GM12865 (cell line): ENCODE measurements around the gene CEP164.

Experiments used
- DNase-seq: peaks from one replicate; pipeline ENCODE4 v3.0.0; 2010; ENCODE audit warnings: low read depth
- H3K4me3 ChIP-seq: 2 replicates; pipeline ENCODE4 v1.5.1; 2011; ENCODE audit warnings: mild to moderate bottlenecking, low read depth, low read length, control low read depth
- TF ChIP-seq, protein P1 (sequence below): IDR thresholded peaks from 2 replicates; pipeline ENCODE4 v1.5.1; 2011; ENCODE audit warnings: low read length, control low read depth, low read depth, inconsistent platforms; ENCODE audit not compliant: insufficient read depth; ENCODE audit errors: missing control alignments

Gene CEP164

GRCh38 chr11:117412653-117413275 is 85.1 kb downstream of the CEP164 start:
- TF ChIP-seq, protein P1, sequence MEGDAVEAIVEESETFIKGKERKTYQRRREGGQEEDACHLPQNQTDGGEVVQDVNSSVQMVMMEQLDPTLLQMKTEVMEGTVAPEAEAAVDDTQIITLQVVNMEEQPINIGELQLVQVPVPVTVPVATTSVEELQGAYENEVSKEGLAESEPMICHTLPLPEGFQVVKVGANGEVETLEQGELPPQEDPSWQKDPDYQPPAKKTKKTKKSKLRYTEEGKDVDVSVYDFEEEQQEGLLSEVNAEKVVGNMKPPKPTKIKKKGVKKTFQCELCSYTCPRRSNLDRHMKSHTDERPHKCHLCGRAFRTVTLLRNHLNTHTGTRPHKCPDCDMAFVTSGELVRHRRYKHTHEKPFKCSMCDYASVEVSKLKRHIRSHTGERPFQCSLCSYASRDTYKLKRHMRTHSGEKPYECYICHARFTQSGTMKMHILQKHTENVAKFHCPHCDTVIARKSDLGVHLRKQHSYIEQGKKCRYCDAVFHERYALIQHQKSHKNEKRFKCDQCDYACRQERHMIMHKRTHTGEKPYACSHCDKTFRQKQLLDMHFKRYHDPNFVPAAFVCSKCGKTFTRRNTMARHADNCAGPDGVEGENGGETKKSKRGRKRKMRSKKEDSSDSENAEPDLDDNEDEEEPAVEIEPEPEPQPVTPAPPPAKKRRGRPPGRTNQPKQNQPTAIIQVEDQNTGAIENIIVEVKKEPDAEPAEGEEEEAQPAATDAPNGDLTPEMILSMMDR: no peak
- no peak for DNase-seq
- H3K4me3 ChIP-seq: no peak overlapping the region

DNA sequence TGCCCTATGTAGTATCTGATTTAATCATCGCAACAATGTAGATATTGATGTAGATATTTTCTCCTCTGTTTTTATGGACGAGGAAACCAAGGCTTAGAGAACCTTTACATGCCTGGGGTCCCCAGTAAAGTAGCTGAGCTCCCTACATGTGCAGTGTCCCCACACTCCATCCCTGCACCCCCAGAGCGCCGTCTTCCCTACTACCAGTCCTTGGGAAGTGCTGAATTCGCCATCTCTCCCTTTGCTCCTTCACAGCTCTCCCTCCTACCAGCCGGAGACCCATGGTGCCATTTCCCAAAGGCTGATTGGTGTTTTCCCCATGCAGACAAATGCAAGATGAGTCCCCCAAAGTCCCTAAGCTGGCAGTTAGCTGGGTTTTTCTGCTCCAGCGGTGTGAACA is 86.0 kb downstream of the CEP164 start:
- DNase-seq: no peak
- H3K4me3 ChIP-seq: no peak overlapping the region
- TF ChIP-seq, protein P1: no peak

DNA sequence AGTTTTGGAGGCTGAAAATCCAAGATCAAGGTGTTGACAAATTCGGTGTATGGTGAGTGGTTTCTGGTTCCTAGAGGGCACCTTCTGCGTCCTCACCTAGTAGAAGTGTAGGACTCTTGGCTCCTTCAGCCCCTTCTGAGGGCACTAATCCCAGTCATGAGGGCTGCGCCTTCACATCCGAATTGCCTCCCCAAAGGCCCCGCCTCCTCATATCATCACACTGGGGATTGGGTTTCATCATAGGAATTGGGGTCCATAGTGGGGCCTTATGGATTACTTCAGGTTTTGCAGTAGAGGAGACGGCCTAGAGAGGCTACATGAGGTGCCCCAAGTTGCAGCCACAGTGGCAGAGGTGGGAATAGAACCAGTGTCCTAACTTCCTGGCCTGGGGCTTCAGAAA is 87.1 kb downstream of the CEP164 start:
- TF ChIP-seq, protein P1: no peak

DNA sequence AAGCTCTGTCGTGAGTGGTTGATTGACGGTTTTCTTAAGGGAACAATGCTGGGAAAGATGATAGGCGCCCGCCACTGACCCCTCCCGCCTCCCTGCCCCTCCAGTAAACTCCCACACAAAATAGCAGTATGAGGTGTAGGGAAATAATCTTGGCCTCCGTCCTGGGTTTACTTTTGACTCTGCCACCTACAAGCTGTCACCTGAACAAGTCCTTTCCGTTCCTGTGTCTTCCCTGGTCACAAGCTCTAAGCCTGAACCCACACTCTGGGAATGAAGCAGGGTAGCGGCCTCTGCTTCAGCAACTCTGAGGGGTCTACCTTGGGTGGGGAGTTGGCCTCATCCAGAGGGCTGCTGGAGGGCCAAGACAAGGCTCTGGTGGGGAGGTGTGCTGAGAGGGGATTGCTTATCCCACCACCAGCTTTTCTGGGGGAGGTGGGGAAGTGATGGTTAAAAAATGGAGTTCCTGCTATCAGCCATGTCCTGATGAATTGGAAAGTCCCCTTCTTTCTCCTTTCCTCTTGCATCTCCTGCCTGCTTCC is 87.8 kb downstream of the CEP164 start:
- no peak for DNase-seq
- H3K4me3 ChIP-seq: no peak overlapping the region
- TF ChIP-seq, protein P1: no peak

More for the DNA sequence above, 87.1 kb downstream of the CEP164 start:
- DNase-seq: no peak
- no peak overlapping the region for H3K4me3 ChIP-seq

DNA sequence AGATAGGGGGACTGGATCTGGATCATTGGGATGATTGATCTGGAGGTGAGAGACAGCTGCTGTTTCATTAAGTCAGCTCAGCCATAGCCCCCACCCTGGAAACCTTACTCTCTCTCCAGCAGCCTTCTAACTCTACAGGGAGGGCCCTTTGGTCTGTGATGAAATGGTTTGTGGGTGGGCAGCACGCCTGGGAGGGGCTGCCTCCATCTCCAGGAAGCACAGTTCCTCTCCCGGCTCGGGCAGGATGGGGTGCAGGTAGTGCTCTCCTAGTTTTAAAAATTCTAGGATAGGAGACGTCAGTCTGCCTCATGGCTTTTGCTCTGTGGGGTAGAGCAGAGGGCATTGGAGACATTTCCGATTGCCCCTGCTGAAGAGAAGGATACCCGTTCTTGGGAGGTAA is 89.7 kb downstream of the CEP164 start:
- TF ChIP-seq, protein P1: no peak
- no peak for DNase-seq
- no peak overlapping the region for H3K4me3 ChIP-seq

GRCh38 chr11:117417856-117418255 is 90.2 kb downstream of the CEP164 start:
- no peak for DNase-seq
- TF ChIP-seq, protein P1: no peak
- H3K4me3 ChIP-seq: no peak overlapping the region
